Measurements from ENCODE around the gene ABCF3. TPM values are rescaled to one million over a fixed set of nuclear protein-coding genes. Genes with fewer than 3 reads are reported as not detected.

Gene ABCF3
- total RNA-seq, 3 donors from 2014 or later (not counting 1 experiment from before 2014, with no cell fraction given) = 128 to 168 (median 157) TPM

GRCh38 chr3:184177331-184177731 lies 8.7 kb upstream of the ABCF3 start:
- Histone ChIP-seq H3K36me3 (ENCODE audit: control insufficient read depth, insufficient read depth, low read length) (peaks cover 52% of the 10 kb centered on the region), H3K4me3 (ENCODE audit: low read length) (no peak overlapping the region), H3K27ac (ENCODE audit: low read length) (no peak overlapping the region), H3K4me1 (ENCODE audit: control insufficient read depth, insufficient read depth, low read length) (peaks cover 30% of the 10 kb centered on the region), H3K9me3 (ENCODE audit: control insufficient read depth, insufficient read depth, low read length) (no peaks in the 10 kb centered on the region), H3K27me3 (ENCODE audit: control insufficient read depth, insufficient read depth, low read length) (no peaks in the 10 kb centered on the region)
- no peak for ATAC-seq
- H3K4me3 Mint-ChIP-seq = peak overlapping the region; percentile 40
- intact Hi-C loops (cut with micrococcal nuclease) = no loop called here
- H3K4me1 Mint-ChIP-seq = peaks cover 25 to 31% of the 10 kb centered on the region in 2 donors
- H3K27me3 Mint-ChIP-seq (ENCODE audit: low read depth in 2 of 2) = no peaks in the 10 kb centered on the region
- DNase-seq = no peak
- no peak for TF ChIP-seq CTCF (IDR thresholded peaks at IDR 0.05)
- WGBS (ENCODE audit: insufficient coverage) = 83% methylated on average over 4 of the region's 4 CpGs
- H3K9me3 Mint-ChIP-seq = no peaks in the 10 kb centered on the region
- no peaks in the 10 kb centered on the region for H3K36me3 Mint-ChIP-seq
- no peak overlapping the region for H3K27ac Mint-ChIP-seq

- H3K36me3 Mint-ChIP-seq = no peaks in the 10 kb centered on the region
- no peak for TF ChIP-seq CTCF (IDR thresholded peaks at IDR 0.05)
Measured at GRCh38 chr3:184177767-184178306, 8.2 kb upstream of the ABCF3 start.

GRCh38 chr3:184178521-184179138 lies 7.4 kb upstream of the ABCF3 start:
- H3K4me3 ChIP-seq (ENCODE audit: low read length) = no peak overlapping the region
- no peaks in the 10 kb centered on the region for H3K9me3 Mint-ChIP-seq
- ATAC-seq (no peak), DNase-seq (no peak)
- TF ChIP-seq CTCF (IDR thresholded peaks at IDR 0.05) = no peak
- no peak overlapping the region for H3K4me3 Mint-ChIP-seq
- H3K36me3 ChIP-seq (ENCODE audit: control insufficient read depth, insufficient read depth, low read length) = peaks cover 65% of the 10 kb centered on the region
- no peaks in the 10 kb centered on the region for H3K36me3 Mint-ChIP-seq
- intact Hi-C loops (cut with micrococcal nuclease) = no loop called here
- H3K27me3 ChIP-seq (ENCODE audit: control insufficient read depth, insufficient read depth, low read length) = no peaks in the 10 kb centered on the region
- H3K4me1 ChIP-seq (ENCODE audit: control insufficient read depth, insufficient read depth, low read length) = peaks cover 30% of the 10 kb centered on the region
- no peaks in the 10 kb centered on the region for H3K27me3 Mint-ChIP-seq (ENCODE audit: low read depth in 2 of 2)
- peaks cover 25 to 31% of the 10 kb centered on the region in 2 donors for H3K4me1 Mint-ChIP-seq
- H3K27ac ChIP-seq (ENCODE audit: low read length) = no peak overlapping the region
- WGBS (ENCODE audit: insufficient coverage) = 98% methylated on average over 13 of the region's 13 CpGs
- no peaks in the 10 kb centered on the region for H3K9me3 ChIP-seq (ENCODE audit: control insufficient read depth, insufficient read depth, low read length)
- H3K27ac Mint-ChIP-seq = peak overlapping the region in 1 of 2 donors; percentile 34

More at GRCh38 chr3:184177767-184178306, 8.2 kb upstream of the ABCF3 start:
- peak overlapping the region in 1 of 2 donors; percentile 34 for H3K27ac Mint-ChIP-seq
- intact Hi-C loops (cut with micrococcal nuclease) = no loop called here
- WGBS (ENCODE audit: insufficient coverage) = 96% methylated on average over 14 of the region's 14 CpGs
- Histone ChIP-seq H3K27me3 (ENCODE audit: control insufficient read depth, insufficient read depth, low read length) (no peaks in the 10 kb centered on the region), H3K9me3 (ENCODE audit: control insufficient read depth, insufficient read depth, low read length) (no peaks in the 10 kb centered on the region), H3K36me3 (ENCODE audit: control insufficient read depth, insufficient read depth, low read length) (peaks cover 57% of the 10 kb centered on the region), H3K4me1 (ENCODE audit: control insufficient read depth, insufficient read depth, low read length) (peaks cover 30% of the 10 kb centered on the region), H3K4me3 (ENCODE audit: low read length) (no peak overlapping the region), H3K27ac (ENCODE audit: low read length) (no peak overlapping the region)
- ATAC-seq (no peak), DNase-seq (no peak)
- peaks cover 25 to 31% of the 10 kb centered on the region in 2 donors for H3K4me1 Mint-ChIP-seq
- no peaks in the 10 kb centered on the region for H3K27me3 Mint-ChIP-seq (ENCODE audit: low read depth in 2 of 2)
- H3K4me3 Mint-ChIP-seq = no peak overlapping the region
- H3K9me3 Mint-ChIP-seq = no peaks in the 10 kb centered on the region
